Stimulated activated CD4-positive, alpha-beta T cell treated with anti-CD3 and anti-CD28 coated beads, Interleukin-12 subunit alpha, Interleukin-12 subunit beta, amount 100 ng/mL, for 24 hours (primary cell): ENCODE measurements around the gene KEAP1.
"Not testable (repeated sequence)": the region's sequence is repeated elsewhere in the genome, so short reads cannot be mapped to it uniquely, and the experiment has no call there.

Source experiments
- DNase-seq, 2 experiments: peaks; one replicate each; pipeline ENCODE4 v3.0.0-alpha.2; 2020; ENCODE audit warnings: low read depth in 2 of 2

KEAP1 gene

GRCh38 chr19:10499550-10500246 is 3.5 kb downstream of the KEAP1 start:
- DNase-seq: no peak

DNA sequence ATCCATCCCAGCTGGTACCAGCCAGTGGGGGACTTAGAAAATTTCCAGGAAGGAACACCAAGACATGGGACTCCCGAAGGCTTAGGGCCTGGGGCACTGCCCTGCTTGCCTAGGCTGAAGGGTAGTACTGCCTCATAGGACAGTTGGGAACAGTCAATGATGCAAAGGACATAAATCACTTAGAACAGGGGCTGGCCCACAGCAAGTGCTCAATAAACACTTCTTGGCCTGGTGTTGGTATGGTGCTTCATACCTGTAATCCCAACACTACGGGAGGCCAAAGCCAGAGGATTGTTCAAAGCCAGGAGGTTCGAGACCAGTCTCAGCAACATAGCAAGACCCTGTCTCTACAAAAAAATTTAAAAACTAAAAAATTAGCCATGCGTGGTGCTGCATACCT is 5.8 kb downstream of the KEAP1 start:
- DNase-seq: no peak

DNA sequence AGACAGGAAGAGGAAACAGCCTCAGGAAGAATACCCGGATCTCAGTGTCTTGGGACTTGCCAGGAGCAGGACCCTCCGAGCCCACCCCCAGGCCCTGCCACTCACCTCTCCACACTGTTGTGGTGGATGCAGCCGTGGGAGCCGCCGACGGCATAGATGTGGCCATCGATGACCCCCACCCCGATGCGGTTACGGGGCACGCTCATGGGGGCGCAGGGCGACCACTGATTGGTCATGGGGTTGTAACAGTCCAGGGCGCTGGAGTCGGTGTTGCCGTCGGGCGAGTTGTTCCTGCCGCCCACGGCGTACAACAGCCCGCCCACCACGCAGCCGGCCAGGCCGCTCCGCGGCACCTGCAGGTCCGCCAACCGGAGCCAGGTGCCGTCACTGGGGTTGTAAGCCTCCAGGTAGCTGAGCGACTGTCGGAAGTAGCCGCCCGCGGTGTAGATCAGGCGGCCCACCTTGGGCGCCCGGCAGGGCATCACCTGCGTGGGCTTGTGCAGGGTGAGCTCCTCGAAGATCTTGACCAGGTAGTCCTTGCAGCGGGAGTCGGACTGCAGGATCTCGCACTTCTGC is 11.6 kb downstream of the KEAP1 start:
- DNase-seq: no peak

DNA sequence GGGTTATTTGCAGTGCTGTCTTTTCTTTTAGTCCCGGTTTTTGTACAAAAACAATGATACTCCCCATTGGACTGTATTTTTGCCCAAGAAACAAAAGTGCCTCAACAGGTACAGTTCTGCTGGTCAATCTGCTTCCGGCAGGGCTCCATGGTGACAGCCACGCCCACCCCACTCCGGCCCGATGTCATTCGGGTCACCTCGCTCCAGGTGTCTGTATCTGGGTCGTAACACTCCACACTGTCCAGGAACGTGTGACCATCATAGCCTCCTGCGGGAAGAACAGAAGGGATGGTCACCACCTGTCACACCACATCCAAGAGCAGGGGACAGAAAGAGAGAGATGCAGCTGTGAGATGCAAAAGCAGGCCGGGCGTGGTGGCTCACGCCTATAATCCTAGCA is 16.6 kb downstream of the KEAP1 start:
- DNase-seq: no peak

DNA sequence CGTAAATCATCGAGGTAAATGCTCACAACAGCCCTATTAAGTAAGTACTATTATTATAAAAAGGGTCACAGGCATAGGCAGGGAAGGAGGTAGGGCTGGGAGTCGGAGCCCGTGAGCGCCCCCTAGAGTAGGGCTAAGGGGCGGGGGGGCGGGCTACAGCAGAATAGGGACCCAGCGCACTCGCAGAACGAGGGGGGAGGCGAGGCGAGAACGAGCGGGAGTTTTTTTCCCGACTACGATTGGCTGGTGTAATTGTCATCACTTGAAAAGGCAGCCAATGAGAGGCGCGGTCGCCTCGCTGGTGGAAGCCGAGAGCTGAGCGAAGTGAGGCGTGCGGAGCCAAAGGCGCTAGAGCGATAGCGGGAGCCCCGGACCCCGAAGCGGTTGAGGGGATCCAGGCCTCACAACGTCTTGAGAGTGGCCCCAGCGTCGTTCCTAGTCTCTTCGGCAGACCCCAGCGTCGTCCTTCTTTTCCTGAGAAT is 24.2 kb downstream of the KEAP1 start:
- DNase-seq: peak; percentile 76 to 77

- DNase-seq: no peak
These were observed 24.7 kb downstream of the KEAP1 start for GRCh38 chr19:10478476-10478875.

- no peak for DNase-seq
These were observed 28.1 kb downstream of the KEAP1 start for GRCh38 chr19:10474962-10475451.

DNA sequence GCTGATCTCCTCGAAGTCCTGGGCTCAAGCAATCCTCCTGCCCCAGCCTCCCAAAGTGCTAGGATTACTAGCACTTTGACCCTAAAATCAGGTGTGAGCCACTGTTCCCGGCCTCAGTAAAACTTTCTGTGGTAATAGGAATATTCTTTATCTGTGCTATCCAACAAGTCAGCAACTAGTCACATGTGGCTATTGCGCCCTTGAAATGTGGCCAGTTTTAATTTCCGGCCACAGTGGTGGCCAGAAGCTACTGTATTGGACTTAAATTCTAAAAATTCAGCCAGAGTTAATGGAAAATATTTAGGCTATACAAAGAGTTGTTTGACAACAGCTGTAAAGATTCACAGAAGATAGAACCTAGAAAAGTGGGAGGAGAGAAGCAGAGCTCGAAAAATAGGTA is 30.0 kb downstream of the KEAP1 start:
- no peak for DNase-seq

DNA sequence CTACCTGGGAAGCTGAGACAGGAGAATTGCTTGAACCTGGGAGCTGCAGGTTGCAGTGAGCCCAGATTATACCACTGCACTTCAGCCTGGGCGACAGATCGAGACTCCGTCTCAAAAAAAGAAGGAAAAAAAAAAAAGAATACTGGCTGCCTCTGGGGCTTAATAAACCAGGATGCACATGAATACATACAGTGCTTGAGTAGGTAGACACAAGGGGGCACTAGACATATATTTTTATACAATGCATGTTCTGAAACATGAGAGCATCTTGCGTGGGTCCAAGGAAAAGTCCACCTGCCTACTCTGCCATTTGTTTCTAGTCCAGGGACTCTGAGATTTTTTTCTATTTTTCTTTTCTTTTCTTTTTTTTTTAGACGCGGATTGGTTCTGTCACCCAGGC is 31.2 kb downstream of the KEAP1 start:
- DNase-seq: no peak

DNA sequence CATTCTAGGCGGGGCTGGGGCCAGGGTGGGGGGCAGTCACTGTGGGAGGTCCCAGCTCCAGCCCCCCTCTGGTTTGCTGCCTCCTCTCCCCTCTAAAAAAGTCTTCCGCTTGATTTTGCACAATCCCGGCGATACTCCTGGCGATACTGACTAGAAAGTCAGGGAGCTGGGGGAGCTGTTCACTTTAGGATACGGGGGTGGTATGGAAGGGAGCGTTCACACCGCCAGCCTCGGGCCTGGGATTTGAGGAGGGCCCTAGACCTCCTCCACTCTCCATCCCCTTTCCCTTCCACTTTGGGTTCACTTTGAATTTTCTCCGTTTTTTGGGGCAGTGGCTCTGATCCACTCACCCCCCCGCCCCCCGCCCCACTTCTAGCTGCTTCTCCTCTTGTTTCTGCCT is 35.0 kb downstream of the KEAP1 start:
- DNase-seq: no peak

GRCh38 chr19:10467104-10467706 is 36.0 kb downstream of the KEAP1 start:
- DNase-seq: no peak

- no peak for DNase-seq
These were observed 38.7 kb downstream of the KEAP1 start for GRCh38 chr19:10464456-10464855.

GRCh38 chr19:10462557-10462956 is 40.6 kb downstream of the KEAP1 start:
- no peak for DNase-seq

DNA sequence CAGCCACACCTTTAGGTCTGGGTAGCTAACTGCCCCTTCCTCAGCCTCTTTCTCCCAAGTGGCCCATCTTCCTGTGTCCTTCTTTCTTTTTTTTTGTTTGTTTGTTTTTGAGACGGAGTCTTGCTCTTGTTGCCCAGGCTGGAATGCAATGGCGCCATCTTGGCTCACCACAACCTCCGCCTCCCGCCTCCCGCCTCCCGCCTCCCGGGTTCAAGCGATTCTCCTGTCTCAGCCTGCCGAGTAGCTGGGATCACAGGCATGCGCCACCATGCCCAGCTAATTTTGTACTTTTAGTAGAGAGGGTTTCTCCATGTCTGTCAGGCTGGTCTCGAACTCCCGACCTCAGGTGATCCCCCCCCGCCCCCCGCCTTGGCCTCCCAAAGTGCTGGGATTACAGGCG is 41.1 kb downstream of the KEAP1 start:
- not testable (repeated sequence) for DNase-seq

GRCh38 chr19:10461047-10461949 is 41.9 kb downstream of the KEAP1 start:
- peak; percentile 71 to 84 for DNase-seq

- DNase-seq: no peak
These were observed 42.5 kb downstream of the KEAP1 start for GRCh38 chr19:10460714-10461046.

DNA sequence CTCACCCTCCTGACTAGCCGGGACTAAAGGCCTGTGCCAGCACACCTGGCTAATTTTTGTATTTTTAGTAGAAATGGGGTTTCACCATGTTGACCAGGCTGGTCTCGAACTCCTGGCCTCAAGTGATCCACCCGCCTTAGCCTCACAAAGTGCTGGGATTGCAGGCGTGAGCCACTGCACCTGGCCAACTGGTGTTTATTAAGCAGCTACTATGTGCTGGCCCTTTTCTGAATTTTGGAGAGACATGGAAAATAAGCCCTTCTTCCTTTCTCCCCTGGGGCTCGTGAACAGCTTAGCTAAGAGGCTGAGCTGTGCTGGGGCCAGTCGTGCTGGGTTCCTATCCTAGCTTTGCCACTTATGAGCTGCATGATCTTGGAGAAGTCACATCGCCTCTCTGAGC is 44.4 kb downstream of the KEAP1 start:
- not testable (repeated sequence) for DNase-seq

- DNase-seq: no peak
These were observed 48.9 kb downstream of the KEAP1 start for GRCh38 chr19:10454267-10454666.

DNA sequence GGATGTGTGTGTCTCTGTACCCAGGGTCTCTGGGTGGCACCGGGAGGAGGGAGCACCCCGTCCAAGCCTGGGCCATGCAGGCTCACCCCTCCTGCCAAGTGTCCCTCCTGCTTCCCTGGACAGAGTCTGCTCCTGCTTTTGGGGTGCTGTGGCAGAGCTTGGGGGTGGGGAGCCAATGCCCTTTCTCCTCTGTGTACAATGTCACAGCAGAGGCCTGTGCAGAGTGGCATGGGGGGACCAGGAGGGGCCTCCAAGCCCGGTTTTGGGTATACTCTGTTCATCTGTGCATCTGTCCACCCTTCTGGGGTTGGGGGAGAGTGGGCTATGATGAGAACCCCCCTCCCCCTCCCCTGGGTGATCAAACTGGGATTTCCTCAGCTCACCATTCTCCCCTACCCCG is 49.3 kb downstream of the KEAP1 start:
- no peak for DNase-seq

- no peak for DNase-seq
These were observed 50.2 kb downstream of the KEAP1 start for GRCh38 chr19:10452726-10453618.
